Calu3 (cell line): ENCODE measurements around the gene TMEM222. TPM values are rescaled to one million over a fixed set of nuclear protein-coding genes. Genes with fewer than 3 reads are reported as not detected.

Source experiments
- BruUV-seq: library from RNA; stranded (reverse); fragments of 400-500 nt; replicated peaks from 2 replicates; lab custom pipeline; 2021; lab: Mats Ljungman, UMichigan
- CTCF ChIA-PET: fragments of 300-600 bp; sonication (Branson Sonifier 250); formaldehyde crosslinking; loops from one replicate; lab custom pipeline; 2022; ENCODE audit warnings: antibody characterized with exemption; lab: Charles Lee
- DNase-seq: peaks from one replicate; pipeline ENCODE4 v3.0.0; 2022
- H3K27ac Mint-ChIP-seq: one replicate; pipeline ENCODE4 v1.8.0; 2022; ENCODE audit warnings: mixed read lengths; ENCODE audit not compliant: unreplicated experiment
- H3K27me3 Mint-ChIP-seq: one replicate; pipeline ENCODE4 v1.8.0; 2022; ENCODE audit warnings: mixed read lengths; ENCODE audit not compliant: unreplicated experiment
- H3K36me3 Mint-ChIP-seq: one replicate; pipeline ENCODE4 v1.8.0; 2022; ENCODE audit warnings: mild to moderate bottlenecking, moderate library complexity, mixed read lengths; ENCODE audit not compliant: insufficient read depth, unreplicated experiment
- H3K4me1 Mint-ChIP-seq: one replicate; pipeline ENCODE4 v1.8.0; 2022; ENCODE audit warnings: mild to moderate bottlenecking, low read depth, mixed read lengths; ENCODE audit not compliant: unreplicated experiment
- H3K4me3 Mint-ChIP-seq: one replicate; pipeline ENCODE4 v1.8.0; 2022; ENCODE audit warnings: mild to moderate bottlenecking, low read depth, moderate library complexity, mixed read lengths; ENCODE audit not compliant: unreplicated experiment
- H3K9me3 Mint-ChIP-seq: one replicate; pipeline ENCODE4 v1.8.0; 2022; ENCODE audit warnings: low read depth, mixed read lengths; ENCODE audit not compliant: unreplicated experiment
- CTCF ChIP-seq: fragments of 200-600 bp; IDR thresholded peaks from one replicate; pipeline ENCODE4 v1.8.0; 2022; ENCODE audit warnings: antibody characterized with exemption; ENCODE audit not compliant: unreplicated experiment
- intact Hi-C: fragments of 100-400 bp; cut with micrococcal nuclease; formaldehyde crosslinking; loops from one replicate; pipeline ENCODE4 v1.10.0; 2022; ENCODE audit not compliant: unreplicated experiment
- total RNA-seq: library from RNA; stranded (reverse); gene quantifications from 2 replicates; pipeline ENCODE4 v1.2.3, GENCODE V29; 2022

Gene TMEM222
- total RNA-seq, 1 experiment from 2014 or later: 30.4 TPM

- Mint-ChIP-seq H3K9me3 (no peaks in the 10 kb centered on the region), H3K27me3 (no peaks in the 10 kb centered on the region)
Measured at GRCh38 chr1:27338751-27339150, 16.8 kb downstream of the TMEM222 start.

GRCh38 chr1:27339213-27339612 is 17.2 kb downstream of the TMEM222 start:
- H3K27me3 Mint-ChIP-seq: no peaks in the 10 kb centered on the region
- H3K4me1 Mint-ChIP-seq: peaks cover 25% of the 10 kb centered on the region
- peak overlapping the region; percentile 31 for H3K27ac Mint-ChIP-seq
- no TSS peak for BruUV-seq
- peaks cover 43% of the 10 kb centered on the region for H3K36me3 Mint-ChIP-seq
- no peak overlapping the region for H3K4me3 Mint-ChIP-seq
- intact Hi-C loops: no loop called here
- TF ChIP-seq CTCF: no peak
- no peaks in the 10 kb centered on the region for H3K9me3 Mint-ChIP-seq
- CTCF ChIA-PET: no interaction called here
- DNase-seq: no peak

More at GRCh38 chr1:27338751-27339150, 16.8 kb downstream of the TMEM222 start:
- Mint-ChIP-seq H3K4me1 (peaks cover 25% of the 10 kb centered on the region), H3K4me3 (no peak overlapping the region), H3K36me3 (peaks cover 43% of the 10 kb centered on the region), H3K27ac (peak overlapping the region; percentile 31)
- CTCF ChIA-PET: no interaction called here
- intact Hi-C loops: no loop called here
- BruUV-seq: no TSS peak
- TF ChIP-seq CTCF: no peak
- no peak for DNase-seq

- CTCF ChIA-PET: interaction anchor here (0.8 to 1.7 kb wide), 3 partner anchors 9 to 46 kb away, joined by 3 to 6 read pairs (median 4); no protein-coding TSS in a partner anchor
- H3K27me3 Mint-ChIP-seq: no peaks in the 10 kb centered on the region
- TF ChIP-seq CTCF: no peak
- intact Hi-C loops: no loop called here
- H3K27ac Mint-ChIP-seq: peak within 1 kb of the TSS; percentile 47
- H3K9me3 Mint-ChIP-seq: no peaks in the 10 kb centered on the region
- H3K4me3 Mint-ChIP-seq: peak within 1 kb of the TSS; percentile 73
- peaks cover 42% of the 10 kb centered on the region for H3K36me3 Mint-ChIP-seq
- BruUV-seq: no TSS peak
- peaks cover 25% of the 10 kb centered on the region for H3K4me1 Mint-ChIP-seq
- DNase-seq: peak; percentile 79
Measured at GRCh38 chr1:27341525-27342252, 19.7 kb downstream of the TMEM222 start, which contains the start of gene SYTL1. SYTL1 (plus strand) TSS chr1:27342022; CDS start chr1:27345335, 3,313 bp downstream.

GRCh38 chr1:27342391-27342777 is 20.4 kb downstream of the TMEM222 start:
- TF ChIP-seq CTCF: no peak

More at GRCh38 chr1:27342391-27342777, 20.4 kb downstream of the TMEM222 start:
- no TSS peak for BruUV-seq
- CTCF ChIA-PET: interaction anchor here (1.2 to 2.1 kb wide), 3 partner anchors 10 to 46 kb away, joined by 4 to 6 read pairs (median 5); no protein-coding TSS in a partner anchor
- intact Hi-C loops: no loop called here
- Mint-ChIP-seq H3K27me3 (no peaks in the 10 kb centered on the region), H3K9me3 (no peaks in the 10 kb centered on the region), H3K27ac (peak overlapping the region; percentile 34), H3K4me1 (peaks cover 32% of the 10 kb centered on the region), H3K36me3 (peaks cover 36% of the 10 kb centered on the region), H3K4me3 (peak overlapping the region; percentile 73)
- no peak for DNase-seq
